NB4 (cell line): ENCODE data around the gene FTSJ1.
A peak's percentile ranks its signal among the peaks of the same experiment; 100 is the strongest.

Experiments used
- DNase-seq: peaks from one replicate; pipeline ENCODE4 v3.0.0; 2010; ENCODE audit warnings: low read depth
- H3K4me3 ChIP-seq: one replicate; pipeline ENCODE4 v1.5.1; 2011; ENCODE audit warnings: mild to moderate bottlenecking, low read depth, low read length, moderate library complexity
- CTCF ChIP-seq: IDR thresholded peaks from one replicate; pipeline ENCODE4 v1.5.1; 2012; ENCODE audit warnings: low read depth, low read length
- MYC ChIP-seq: IDR thresholded peaks from 2 replicates; pipeline ENCODE4 v1.6.1; 2011; ENCODE audit warnings: low read depth, low read length
- POLR2A ChIP-seq: IDR thresholded peaks from 2 replicates; pipeline ENCODE4 v1.6.1; 2011; ENCODE audit warnings: mild to moderate bottlenecking; ENCODE audit not compliant: insufficient read length; ENCODE audit errors: extremely low read depth
- TF ChIP-seq, protein P1 (sequence below): IDR thresholded peaks from 2 replicates; pipeline ENCODE4 v1.6.1; 2011; ENCODE audit warnings: low read depth, low read length

The FTSJ1 gene

DNA sequence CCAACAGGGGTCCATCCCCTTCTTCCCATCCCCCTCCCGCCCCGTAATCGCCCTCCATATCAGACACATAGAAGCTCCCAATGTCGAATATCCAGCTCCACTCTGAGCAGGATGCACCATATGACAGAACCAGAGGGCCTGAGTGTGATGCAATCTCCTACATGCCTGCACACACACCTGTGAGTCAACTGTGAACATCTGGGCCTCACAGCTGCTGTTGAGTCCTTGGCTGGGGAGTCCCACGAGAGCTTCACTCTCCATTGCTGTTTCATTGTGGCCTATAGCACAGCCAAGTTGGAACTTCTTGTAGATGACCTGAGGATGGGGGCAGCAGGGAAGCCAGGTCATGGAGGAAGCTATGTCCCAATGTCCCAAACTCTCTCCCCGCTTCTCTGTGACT, 14.2 kb upstream of the FTSJ1 start:
- TF ChIP-seq POLR2A (no peak), MYC (no peak), CTCF (no peak)
- TF ChIP-seq, protein P1, sequence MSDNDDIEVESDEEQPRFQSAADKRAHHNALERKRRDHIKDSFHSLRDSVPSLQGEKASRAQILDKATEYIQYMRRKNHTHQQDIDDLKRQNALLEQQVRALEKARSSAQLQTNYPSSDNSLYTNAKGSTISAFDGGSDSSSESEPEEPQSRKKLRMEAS, result no peak
- DNase-seq, result no peak
- H3K4me3 ChIP-seq, result no peak overlapping the region

DNA sequence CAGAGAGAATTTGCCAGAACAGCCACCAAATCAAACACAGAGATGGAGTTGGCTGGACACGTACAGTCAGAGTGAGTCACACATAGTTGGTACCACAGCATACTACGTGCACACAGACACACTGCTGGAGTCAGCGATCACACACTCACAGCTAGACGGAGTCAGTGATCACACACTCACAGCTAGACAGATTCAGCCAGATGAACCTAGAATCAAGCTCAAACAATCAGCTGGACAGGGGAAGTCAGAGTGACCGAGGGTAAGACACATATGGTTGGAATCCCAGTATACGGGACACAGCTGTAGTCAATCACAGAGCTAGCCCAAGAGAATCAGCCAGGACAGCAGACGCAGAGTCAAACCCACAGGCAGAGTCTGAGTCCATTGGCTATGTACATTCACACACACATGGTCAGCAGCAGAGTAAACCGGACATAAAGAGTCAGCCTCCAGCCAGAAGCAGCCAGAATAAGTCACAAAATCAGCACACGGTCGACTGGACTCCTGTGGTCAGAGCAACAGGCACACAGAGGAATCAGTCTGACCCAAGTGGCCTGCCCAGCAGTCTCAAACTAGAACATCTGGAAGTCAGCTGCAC, 10.6 kb upstream of the FTSJ1 start:
- DNase-seq, result no peak
- no peak for TF ChIP-seq CTCF
- TF ChIP-seq, protein P1, result no peak
- TF ChIP-seq POLR2A, result no peak
- TF ChIP-seq MYC, result no peak
- H3K4me3 ChIP-seq, result no peak overlapping the region

DNA sequence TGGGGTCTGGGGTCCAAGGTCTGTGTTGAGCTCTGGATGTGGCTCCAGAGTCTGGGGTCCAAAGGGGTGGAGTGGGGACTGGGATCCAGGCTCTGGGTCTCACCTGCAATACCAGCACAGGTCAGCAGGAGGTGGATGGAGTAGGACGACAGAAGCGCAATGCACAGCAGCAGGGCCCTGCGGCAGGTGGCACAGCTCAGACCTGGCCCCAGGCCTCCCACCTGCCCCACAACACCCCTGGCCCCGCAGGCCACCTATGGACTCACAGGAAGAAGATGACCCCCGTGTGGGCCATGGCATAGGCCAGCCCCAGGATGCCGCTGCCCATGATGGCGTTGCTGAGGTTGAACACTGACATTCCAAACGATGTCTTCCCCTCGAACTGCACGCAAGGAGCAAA, 9.3 kb upstream of the FTSJ1 start:
- peak; percentile 34 for DNase-seq
- peak overlapping the region; percentile 92 for H3K4me3 ChIP-seq

GRCh38 chrX:48467281-48467761, 8.7 kb upstream of the FTSJ1 start:
- peak overlapping the region; percentile 92 for H3K4me3 ChIP-seq
- DNase-seq, result no peak
- TF ChIP-seq POLR2A (no peak), MYC (no peak), CTCF (no peak)
- TF ChIP-seq, protein P1, result no peak

More for the DNA sequence above, 9.3 kb upstream of the FTSJ1 start:
- TF ChIP-seq, protein P1, result no peak
- TF ChIP-seq MYC (no peak), CTCF (peak; percentile 27)

- H3K4me3 ChIP-seq, result peak overlapping the region; percentile 92
- peak; percentile 74 for DNase-seq
- TF ChIP-seq CTCF (no peak), MYC (peak; percentile 96), POLR2A (peak; percentile 30)
- TF ChIP-seq, protein P1, result peak; percentile 92
These were observed 7.7 kb upstream of the FTSJ1 start for GRCh38 chrX:48468247-48468671.
